ENCODE results near the gene SLCO1C1. TPM values are rescaled to one million over a fixed set of nuclear protein-coding genes. Genes with fewer than 3 reads are reported as not detected.

Gene SLCO1C1
- polyA plus RNA-seq (not detected in 3 replicates), polyA minus RNA-seq (not detected in 3 replicates)
- not detected for polyA plus RNA-seq (2011; ENCODE audit: low read depth)
- not detected in 2 replicates for polyA plus RNA-seq (2011; cell fraction: cytosol; rRNA removed)
- not detected in 2 replicates for polyA plus RNA-seq (2011; cell fraction: nucleus; rRNA removed)
- not detected in 2 replicates for polyA plus RNA-seq (2012; ENCODE audit: low replicate concordance)
- polyA minus RNA-seq (2011; cell fraction: cytosol; rRNA and poly(A)+ RNA removed): not detected
- polyA minus RNA-seq (2011; cell fraction: nucleus; rRNA and poly(A)+ RNA removed): not detected in 2 replicates

DNA sequence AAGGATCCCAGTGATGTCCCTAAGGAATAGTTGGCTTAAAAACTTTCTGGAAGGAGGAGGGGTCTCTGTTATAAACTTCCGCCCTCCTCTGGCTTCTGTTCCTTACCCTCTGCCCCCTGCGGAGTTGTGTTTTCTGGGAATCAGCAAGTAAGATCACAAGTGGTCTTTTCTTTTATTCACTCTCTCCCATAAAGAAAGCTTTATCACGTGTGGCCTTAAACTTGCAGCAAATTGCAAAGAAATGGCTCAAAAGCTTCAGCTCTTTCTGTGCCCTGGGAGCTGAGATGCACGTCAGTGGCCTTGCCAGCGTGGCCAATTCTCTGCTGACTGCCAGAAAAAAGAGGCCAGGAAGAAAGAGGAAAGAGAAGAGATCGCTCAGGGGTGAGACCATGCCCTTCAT, at the start of gene SLCO1C1:
Gene SLCO1C1 (plus strand): TSS at position 101 of the 400 bp plus-strand sequence. CDS start 4,245 bp downstream, outside the sequence.
- Histone ChIP-seq H3K4me1 (ENCODE audit: control insufficient read depth, extremely low read depth, insufficient read depth, low read length) (no peaks in the 10 kb centered on the region), H3K9me3 (ENCODE audit: control insufficient read depth, low read depth, low read length) (no peaks in the 10 kb centered on the region), H3K36me3 (ENCODE audit: control insufficient read depth in 2 of 2, extremely low read depth in 1 of 2, insufficient read depth in 2 of 2, low read length in 2 of 2) (no peaks in the 10 kb centered on the region), H3K27me3 (ENCODE audit: control insufficient read depth, extremely low read depth, insufficient read depth, low read length) (no peaks in the 10 kb centered on the region), H2AFZ (ENCODE audit: control insufficient read depth, low read length) (no peak within 1 kb of the TSS), H3K4me2 (ENCODE audit: control insufficient read depth, extremely low read depth, insufficient read depth, low read depth, low read length) (no peak within 1 kb of the TSS), H3K79me2 (ENCODE audit: control insufficient read depth, insufficient read depth, low read length) (no peaks in the 10 kb centered on the region), H3K9me1 (ENCODE audit: control insufficient read depth, extremely low read depth, insufficient read depth, low read length) (no peaks in the 10 kb centered on the region), H3K9ac (ENCODE audit: control insufficient read depth, extremely low read depth, insufficient read depth, low read length) (no peak within 1 kb of the TSS), H4K20me1 (ENCODE audit: control insufficient read depth, extremely low read depth, insufficient read depth, low read length) (no peaks in the 10 kb centered on the region), H3K4me3 (ENCODE audit: control insufficient read depth in 2 of 3, extremely low read depth in 1 of 3, insufficient read depth in 2 of 3, low read depth in 1 of 3, low read length in 3 of 3) (no peak within 1 kb of the TSS), H3K27ac (ENCODE audit: control insufficient read depth, insufficient read depth, low read length) (no peak within 1 kb of the TSS)
- no peak for FAIRE-seq
- TF ChIP-seq, protein P1, sequence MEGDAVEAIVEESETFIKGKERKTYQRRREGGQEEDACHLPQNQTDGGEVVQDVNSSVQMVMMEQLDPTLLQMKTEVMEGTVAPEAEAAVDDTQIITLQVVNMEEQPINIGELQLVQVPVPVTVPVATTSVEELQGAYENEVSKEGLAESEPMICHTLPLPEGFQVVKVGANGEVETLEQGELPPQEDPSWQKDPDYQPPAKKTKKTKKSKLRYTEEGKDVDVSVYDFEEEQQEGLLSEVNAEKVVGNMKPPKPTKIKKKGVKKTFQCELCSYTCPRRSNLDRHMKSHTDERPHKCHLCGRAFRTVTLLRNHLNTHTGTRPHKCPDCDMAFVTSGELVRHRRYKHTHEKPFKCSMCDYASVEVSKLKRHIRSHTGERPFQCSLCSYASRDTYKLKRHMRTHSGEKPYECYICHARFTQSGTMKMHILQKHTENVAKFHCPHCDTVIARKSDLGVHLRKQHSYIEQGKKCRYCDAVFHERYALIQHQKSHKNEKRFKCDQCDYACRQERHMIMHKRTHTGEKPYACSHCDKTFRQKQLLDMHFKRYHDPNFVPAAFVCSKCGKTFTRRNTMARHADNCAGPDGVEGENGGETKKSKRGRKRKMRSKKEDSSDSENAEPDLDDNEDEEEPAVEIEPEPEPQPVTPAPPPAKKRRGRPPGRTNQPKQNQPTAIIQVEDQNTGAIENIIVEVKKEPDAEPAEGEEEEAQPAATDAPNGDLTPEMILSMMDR (optimal IDR thresholded peaks at IDR 0.05 in 1 of 3, IDR thresholded peaks at IDR 0.05 in 1 of 3, conservative IDR thresholded peaks at IDR 0.05 in 1 of 3; ENCODE audit: extremely low read depth in 1 of 3, insufficient read depth in 2 of 3, low read length in 3 of 3): no peak
- TF ChIP-seq EZH2 (IDR thresholded peaks at IDR 0.05; ENCODE audit: low read length): no peak
- no peak for DNase-seq (ENCODE audit: low read depth, low spot score)
- dilution Hi-C loops (cut with MboI; ENCODE audit: extremely low pct_ligation_motif_present, low sequenced_read_pairs): no loop called here

GRCh38 chr12:20646239-20646827, 48.8 kb upstream of the SLCO1C1 start:
- Histone ChIP-seq H3K4me1 (ENCODE audit: control insufficient read depth, extremely low read depth, insufficient read depth, low read length) (no peaks in the 10 kb centered on the region), H3K4me2 (ENCODE audit: control insufficient read depth, extremely low read depth, insufficient read depth, low read depth, low read length) (no peak overlapping the region), H2AFZ (ENCODE audit: control insufficient read depth, low read length) (no peak overlapping the region), H3K4me3 (ENCODE audit: control insufficient read depth in 2 of 3, extremely low read depth in 1 of 3, insufficient read depth in 2 of 3, low read depth in 1 of 3, low read length in 3 of 3) (no peak overlapping the region), H3K9ac (ENCODE audit: control insufficient read depth, extremely low read depth, insufficient read depth, low read length) (no peak overlapping the region), H3K79me2 (ENCODE audit: control insufficient read depth, insufficient read depth, low read length) (no peaks in the 10 kb centered on the region), H3K27me3 (ENCODE audit: control insufficient read depth, extremely low read depth, insufficient read depth, low read length) (no peaks in the 10 kb centered on the region), H3K9me1 (ENCODE audit: control insufficient read depth, extremely low read depth, insufficient read depth, low read length) (no peaks in the 10 kb centered on the region), H3K36me3 (ENCODE audit: control insufficient read depth in 2 of 2, extremely low read depth in 1 of 2, insufficient read depth in 2 of 2, low read length in 2 of 2) (no peaks in the 10 kb centered on the region), H3K27ac (ENCODE audit: control insufficient read depth, insufficient read depth, low read length) (no peak overlapping the region), H4K20me1 (ENCODE audit: control insufficient read depth, extremely low read depth, insufficient read depth, low read length) (no peaks in the 10 kb centered on the region), H3K9me3 (ENCODE audit: control insufficient read depth, low read depth, low read length) (no peaks in the 10 kb centered on the region)
- dilution Hi-C loops (cut with MboI; ENCODE audit: extremely low pct_ligation_motif_present, low sequenced_read_pairs): no loop called here
- peak; percentile 62 for FAIRE-seq
- TF ChIP-seq EZH2 (IDR thresholded peaks at IDR 0.05; ENCODE audit: low read length): no peak
- TF ChIP-seq, protein P1 (optimal IDR thresholded peaks at IDR 0.05 in 1 of 3, IDR thresholded peaks at IDR 0.05 in 1 of 3, conservative IDR thresholded peaks at IDR 0.05 in 1 of 3; ENCODE audit: extremely low read depth in 1 of 3, insufficient read depth in 2 of 3, low read length in 3 of 3): peak in 2 of 3 experiments; percentile 5 to 40
- no peak for DNase-seq (ENCODE audit: low read depth, low spot score)
